IPS-NIHi7 (cell line): ENCODE data around the gene FBXO42.
A peak's percentile ranks its signal among the peaks of the same experiment; 100 is the strongest.
"Not testable (repeated sequence)": the region's sequence is repeated elsewhere in the genome, so short reads cannot be mapped to it uniquely, and the experiment has no call there.

Experiments used
- DNase-seq: peaks from one replicate; pipeline ENCODE4 v3.0.0; 2012; ENCODE audit warnings: mixed read lengths; ENCODE audit errors: extremely low spot score

The FBXO42 gene

GRCh38 chr1:16221499-16221898 lies 130.8 kb downstream of the FBXO42 start:
- no peak for DNase-seq

GRCh38 chr1:16219968-16220500 lies 132.2 kb downstream of the FBXO42 start:
- DNase-seq, result no peak

- DNase-seq, result no peak
Observed at GRCh38 chr1:16218674-16219071, 133.6 kb downstream of the FBXO42 start.

- DNase-seq, result no peak
Observed at GRCh38 chr1:16218014-16218673, 134.1 kb downstream of the FBXO42 start.

GRCh38 chr1:16217061-16217785 lies 135.1 kb downstream of the FBXO42 start:
- peak; percentile 98 for DNase-seq

- peak; percentile 94 for DNase-seq
Observed at GRCh38 chr1:16215882-16216753, 136.2 kb downstream of the FBXO42 start.

GRCh38 chr1:16215240-16215639 lies 137.0 kb downstream of the FBXO42 start:
- not testable (repeated sequence) for DNase-seq

- DNase-seq, result not testable (repeated sequence)
Observed at GRCh38 chr1:16213544-16213943, 138.7 kb downstream of the FBXO42 start.

- DNase-seq, result no peak
Observed at GRCh38 chr1:16213013-16213412, 139.3 kb downstream of the FBXO42 start.

- peak; percentile 56 for DNase-seq
Observed at GRCh38 chr1:16212251-16212961, 139.9 kb downstream of the FBXO42 start, which contains the start of gene ARHGEF19. TSS of gene ARHGEF19 (minus strand) at chr1:16212652. CDS start at chr1:16209054, 3,598 bp downstream.

GRCh38 chr1:16211824-16212223 lies 140.5 kb downstream of the FBXO42 start:
- no peak for DNase-seq

GRCh38 chr1:16210581-16210980 lies 141.7 kb downstream of the FBXO42 start:
- DNase-seq, result no peak

GRCh38 chr1:16209847-16210407 lies 142.4 kb downstream of the FBXO42 start:
- no peak for DNase-seq

GRCh38 chr1:16209132-16209846 lies 143.0 kb downstream of the FBXO42 start:
- DNase-seq, result no peak

- no peak for DNase-seq
Observed at GRCh38 chr1:16208270-16208987, 143.9 kb downstream of the FBXO42 start.

GRCh38 chr1:16207318-16208269 lies 144.7 kb downstream of the FBXO42 start:
- no peak for DNase-seq

- DNase-seq, result peak; percentile 96
Observed at GRCh38 chr1:16206547-16207317, 145.5 kb downstream of the FBXO42 start.
